ENCODE measurements around the gene KIF12. TPM values are rescaled to one million over a fixed set of nuclear protein-coding genes. Genes with fewer than 3 reads are reported as not detected.

The KIF12 gene
- total and polyA plus RNA-seq, 12 donors, result 0.10 to 0.56 (median 0.30) TPM; not detected in 6

DNA sequence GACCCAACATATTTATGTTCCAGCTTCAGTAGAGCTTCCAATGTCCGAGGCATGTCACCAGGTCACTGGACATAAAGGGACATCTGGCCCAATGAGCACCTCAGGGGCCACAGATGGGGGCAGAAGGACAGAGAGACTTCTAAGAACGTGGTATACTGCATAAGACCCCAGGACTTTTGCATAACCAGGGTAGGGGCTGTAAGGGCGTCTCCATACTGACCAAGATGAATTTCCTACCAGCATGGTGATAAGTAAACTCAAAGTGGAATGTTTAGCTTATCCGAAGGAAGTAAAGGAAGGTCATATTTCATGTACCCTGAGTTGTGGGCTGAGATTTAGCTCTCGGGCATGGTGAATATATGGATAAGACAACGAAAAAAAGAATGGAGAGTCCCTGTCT is 38.7 kb upstream of the KIF12 start:
- H3K27me3 ChIP-seq, result no peaks in the 10 kb centered on the region
- H3K9me3 ChIP-seq (replicated peaks in 1 of 3), result no peaks in the 10 kb centered on the region
- WGBS, 4 donors, result 85 to 91% (median 89%) methylated on average over 6 of the region's 6 CpGs
- intact Hi-C loops (cut with DNase I), result no loop called here
- H3K4me1 ChIP-seq (replicated peaks in 1 of 2), result no peaks in the 10 kb centered on the region
- no peak for TF ChIP-seq POLR2A (IDR thresholded peaks at IDR 0.05)
- TF ChIP-seq, protein P1, sequence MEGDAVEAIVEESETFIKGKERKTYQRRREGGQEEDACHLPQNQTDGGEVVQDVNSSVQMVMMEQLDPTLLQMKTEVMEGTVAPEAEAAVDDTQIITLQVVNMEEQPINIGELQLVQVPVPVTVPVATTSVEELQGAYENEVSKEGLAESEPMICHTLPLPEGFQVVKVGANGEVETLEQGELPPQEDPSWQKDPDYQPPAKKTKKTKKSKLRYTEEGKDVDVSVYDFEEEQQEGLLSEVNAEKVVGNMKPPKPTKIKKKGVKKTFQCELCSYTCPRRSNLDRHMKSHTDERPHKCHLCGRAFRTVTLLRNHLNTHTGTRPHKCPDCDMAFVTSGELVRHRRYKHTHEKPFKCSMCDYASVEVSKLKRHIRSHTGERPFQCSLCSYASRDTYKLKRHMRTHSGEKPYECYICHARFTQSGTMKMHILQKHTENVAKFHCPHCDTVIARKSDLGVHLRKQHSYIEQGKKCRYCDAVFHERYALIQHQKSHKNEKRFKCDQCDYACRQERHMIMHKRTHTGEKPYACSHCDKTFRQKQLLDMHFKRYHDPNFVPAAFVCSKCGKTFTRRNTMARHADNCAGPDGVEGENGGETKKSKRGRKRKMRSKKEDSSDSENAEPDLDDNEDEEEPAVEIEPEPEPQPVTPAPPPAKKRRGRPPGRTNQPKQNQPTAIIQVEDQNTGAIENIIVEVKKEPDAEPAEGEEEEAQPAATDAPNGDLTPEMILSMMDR (IDR thresholded peaks at IDR 0.05), result no peak
- peak overlapping the region in 1 of 5 donors; percentile 45 for H3K27ac ChIP-seq
- H3K4me3 ChIP-seq, result no peak overlapping the region
- H3K36me3 ChIP-seq (replicated peaks in 1 of 2), result no peaks in the 10 kb centered on the region
- DNase-seq, result no peak

GRCh38 chr9:114134827-114135396 is 35.8 kb upstream of the KIF12 start:
- intact Hi-C loops (cut with DNase I), result no loop called here

DNA sequence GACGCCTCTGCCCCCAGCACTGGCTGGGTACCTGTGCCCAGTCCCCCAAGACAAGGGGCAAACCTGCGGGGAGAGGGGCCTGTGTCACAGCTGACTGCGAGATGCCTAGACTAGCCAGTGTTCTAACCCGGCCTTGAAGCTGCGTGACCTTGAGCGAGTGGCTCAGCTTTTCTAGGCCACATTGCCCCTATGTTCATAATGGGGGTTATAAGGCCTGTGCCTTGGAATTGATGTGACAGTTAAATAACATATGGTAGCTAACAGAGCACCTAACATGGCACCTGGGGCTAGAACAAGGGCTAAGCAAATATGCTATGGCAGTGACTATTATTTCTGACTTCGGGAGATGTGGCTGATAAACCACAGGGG is 33.4 kb upstream of the KIF12 start:
- H3K27ac ChIP-seq, result no peak overlapping the region
- no peaks in the 10 kb centered on the region for H3K36me3 ChIP-seq (replicated peaks in 1 of 2)
- H3K27me3 ChIP-seq, result no peaks in the 10 kb centered on the region
- H3K4me3 ChIP-seq, result no peak overlapping the region
- DNase-seq, result no peak
- H3K9me3 ChIP-seq (replicated peaks in 1 of 3), result no peaks in the 10 kb centered on the region
- H3K4me1 ChIP-seq (replicated peaks in 1 of 2), result no peaks in the 10 kb centered on the region
- TF ChIP-seq, protein P1 (IDR thresholded peaks at IDR 0.05), result no peak
- TF ChIP-seq POLR2A (IDR thresholded peaks at IDR 0.05), result no peak
- 54 to 72% (median 66%) methylated on average over 7 of the region's 7 CpGs for WGBS, 4 donors
- intact Hi-C loops (cut with DNase I), result no loop called here

More at GRCh38 chr9:114134827-114135396, 35.8 kb upstream of the KIF12 start:
- Histone ChIP-seq H3K27me3 (no peaks in the 10 kb centered on the region), H3K9me3 (replicated peaks in 1 of 3) (no peaks in the 10 kb centered on the region), H3K36me3 (replicated peaks in 1 of 2) (no peaks in the 10 kb centered on the region), H3K4me1 (replicated peaks in 1 of 2) (no peaks in the 10 kb centered on the region), H3K27ac (no peak overlapping the region), H3K4me3 (no peak overlapping the region)
- DNase-seq, result no peak
- WGBS, 4 donors, result 80 to 88% (median 83%) methylated on average over 2 to 5 of the region's 5 CpGs
- TF ChIP-seq POLR2A (IDR thresholded peaks at IDR 0.05), result no peak
- TF ChIP-seq, protein P1 (IDR thresholded peaks at IDR 0.05), result no peak

DNA sequence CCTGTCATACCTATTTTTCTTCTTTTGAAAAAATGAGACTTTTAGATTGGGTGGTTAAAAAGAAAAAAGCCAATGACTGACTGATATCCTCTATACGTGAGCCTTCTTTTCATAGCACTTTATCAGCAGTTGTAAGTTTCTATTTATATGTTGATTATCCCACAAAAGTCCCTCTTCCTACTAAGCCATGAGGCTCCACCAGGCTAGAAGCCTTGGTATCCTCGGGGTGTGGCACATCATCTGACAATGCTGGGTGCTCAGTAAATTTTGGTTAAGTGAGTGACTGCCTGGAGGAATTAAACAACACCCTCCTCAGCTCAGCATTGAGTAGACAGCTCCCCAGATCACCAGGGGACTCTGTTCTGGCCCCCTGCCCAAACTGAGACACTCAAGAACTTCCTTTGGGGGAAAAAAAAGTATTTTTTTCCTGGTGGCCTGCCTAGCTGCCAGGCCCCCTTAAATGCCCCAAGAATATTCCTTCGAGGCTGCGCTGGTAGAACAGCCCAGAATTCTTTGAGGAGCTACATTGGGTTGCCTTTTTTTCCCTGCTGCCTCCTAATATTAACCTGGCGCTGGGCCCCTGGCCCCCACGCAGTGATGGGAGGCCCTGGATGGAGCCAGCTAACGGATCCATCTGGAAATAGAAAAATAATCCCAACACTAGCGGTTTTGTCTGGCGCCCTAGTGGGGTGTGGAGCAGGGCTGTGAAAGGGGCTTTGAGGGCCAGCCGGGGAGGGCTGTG is 32.9 kb upstream of the KIF12 start:
- no peak for TF ChIP-seq POLR2A (IDR thresholded peaks at IDR 0.05)
- TF ChIP-seq, protein P1 (IDR thresholded peaks at IDR 0.05), result no peak
- Histone ChIP-seq H3K27ac (no peak overlapping the region), H3K36me3 (replicated peaks in 1 of 2) (no peaks in the 10 kb centered on the region), H3K4me1 (replicated peaks in 1 of 2) (no peaks in the 10 kb centered on the region), H3K9me3 (replicated peaks in 1 of 3) (no peaks in the 10 kb centered on the region), H3K27me3 (no peaks in the 10 kb centered on the region), H3K4me3 (no peak overlapping the region)
- DNase-seq, result no peak
- intact Hi-C loops (cut with DNase I), result no loop called here
- WGBS, 4 donors, result 76 to 89% (median 88%) methylated on average over 10 of the region's 10 CpGs
